ENCODE measurements around the gene ACIN1.

GRCh38 chr14:23035303-23036144, 59.4 kb downstream of the ACIN1 start:
- no peak for TF ChIP-seq EZH2phosphoT487 (IDR thresholded peaks at IDR 0.05; ENCODE audit: unreplicated experiment)
- TF ChIP-seq EZH2 (IDR thresholded peaks at IDR 0.05; ENCODE audit: low read depth, unreplicated experiment) = no peak
- TF ChIP-seq CTCF (conservative IDR thresholded peaks at IDR 0.05; ENCODE audit: low read depth in 2 of 2) = no peak
- TF ChIP-seq POLR2AphosphoS5 (IDR thresholded peaks at IDR 0.05; ENCODE audit: low read depth) = no peak
- no peak for TF ChIP-seq ZNF331 (CRISPR knock-in tag; IDR thresholded peaks at IDR 0.05; ENCODE audit: low read depth)
- no peak for TF ChIP-seq NANOG (IDR thresholded peaks at IDR 0.05; ENCODE audit: borderline replicate concordance)
- no peak for TF ChIP-seq CREB1 (CRISPR knock-in tag; IDR thresholded peaks at IDR 0.05; ENCODE audit: low read depth)
- TF ChIP-seq REST (IDR thresholded peaks at IDR 0.05; ENCODE audit: unreplicated experiment) = no peak
- no peak for TF ChIP-seq ETS1 (IDR thresholded peaks at IDR 0.05)
- TF ChIP-seq JUNB (IDR thresholded peaks at IDR 0.05; ENCODE audit: unreplicated experiment) = no peak
- no peak for TF ChIP-seq STAT1 (IDR thresholded peaks at IDR 0.05; ENCODE audit: unreplicated experiment)
- TF ChIP-seq ZNF462 (CRISPR knock-in tag; IDR thresholded peaks at IDR 0.05) = no peak

Measured in GM23338 (cell line).